Gastrocnemius medialis (tissue), 4 donors: Measurements from ENCODE around the gene RGP1. TPM values are rescaled to one million over a fixed set of nuclear protein-coding genes. Genes with fewer than 3 reads are reported as not detected.
A peak's percentile ranks its signal among the peaks of the same experiment; 100 is the strongest.

ENCODE experiments used
- ATAC-seq, 2 donors: fragments of 150-250 bp; one replicate each; pipeline ENCODE4 v1.9.1; 2016
- DNase-seq, 2 donors: peaks; one replicate each; pipeline ENCODE4 v3.0.0-alpha.2; 2019
- H3K27ac ChIP-seq, 4 donors: fragments of 200-600 bp; sonication (generic); 1 replicate in 1 of 4; 2 replicates in 3 of 4; pipeline ENCODE4 v1.5.1; 2016 to 2018; ENCODE audit warnings: mild to moderate bottlenecking in 2 of 4, moderate library complexity in 1 of 4
- H3K27me3 ChIP-seq, 3 donors: fragments of 200-600 bp; sonication (generic) in 2 of 3; 1 replicate in 1 of 3; 2 replicates in 2 of 3; pipeline versions ENCODE4 v1.5.1 to v1.6.0; 2016 to 2019; ENCODE audit warnings: mild to moderate bottlenecking in 1 of 3, moderate library complexity in 1 of 3
- H3K36me3 ChIP-seq, 2 donors: fragments of 200-600 bp; sonication (generic) in 1 of 2; one replicate each; pipeline ENCODE4 v1.5.1; 2017 to 2018
- H3K4me1 ChIP-seq, 2 donors: fragments of 200-600 bp; sonication (generic) in 1 of 2; one replicate each; pipeline ENCODE4 v1.5.1; 2016 to 2017; ENCODE audit warnings: mild to moderate bottlenecking in 2 of 2
- H3K4me3 ChIP-seq, 4 donors: fragments of 200-600 bp; sonication (generic) in 3 of 4; 1 replicate in 1 of 4; 2 replicates in 3 of 4; pipeline ENCODE4 v1.5.1; 2016 to 2019; ENCODE audit warnings: mild to moderate bottlenecking in 2 of 4
- H3K9me3 ChIP-seq, 3 donors: fragments of 200-600 bp; sonication (generic) in 2 of 3; 1 replicate in 1 of 3; 2 replicates in 2 of 3; pipeline ENCODE4 v1.5.1; 2016 to 2019
- POLR2A ChIP-seq, 2 donors: fragments of 450-650 bp; IDR thresholded peaks; one replicate each; pipeline ENCODE4 v1.6.1; 2017; ENCODE audit warnings: antibody characterized with exemption in 2 of 2, mild to moderate bottlenecking in 2 of 2, moderate library complexity in 2 of 2
- in situ Hi-C, 4 donors: fragments of 200-750 bp; cut with MboI; loops; one replicate each; pipeline versions ENCODE4 v1.15.0 to v1.8.0; 2017; ENCODE audit warnings: low sequenced_read_pairs in 4 of 4
- intact Hi-C: fragments of 100-400 bp; cut with DNase I; formaldehyde crosslinking; loops from one replicate; pipeline ENCODE4 v1.15.1; 2023; ENCODE audit warnings: low total_unique reads
- total RNA-seq, 4 donors: library from RNA; depleted of rRNA; stranded (reverse); fragments of >200 nt; gene quantifications; one replicate each; pipeline versions ENCODE4 v1.1.0 to v1.2.3, GENCODE V29; 2016
- TF ChIP-seq, protein P1 (sequence below), 5 experiments: fragments of 450-650 bp in 3 of 5; fragments of 200-600 bp in 2 of 5; sonication (generic) in 2 of 5; IDR thresholded peaks in 4 of 5; conservative IDR thresholded peaks in 1 of 5; 1 replicate in 4 of 5; 2 replicates in 1 of 5; pipeline ENCODE4 v1.5.1; 2016 to 2019; ENCODE audit warnings: antibody characterized with exemption in 5 of 5, mild to moderate bottlenecking in 3 of 5, moderate library complexity in 3 of 5

Gene RGP1
- total RNA-seq, 4 donors from 2014 or later: 22.0 to 41.1 (median 36.3) TPM

DNA sequence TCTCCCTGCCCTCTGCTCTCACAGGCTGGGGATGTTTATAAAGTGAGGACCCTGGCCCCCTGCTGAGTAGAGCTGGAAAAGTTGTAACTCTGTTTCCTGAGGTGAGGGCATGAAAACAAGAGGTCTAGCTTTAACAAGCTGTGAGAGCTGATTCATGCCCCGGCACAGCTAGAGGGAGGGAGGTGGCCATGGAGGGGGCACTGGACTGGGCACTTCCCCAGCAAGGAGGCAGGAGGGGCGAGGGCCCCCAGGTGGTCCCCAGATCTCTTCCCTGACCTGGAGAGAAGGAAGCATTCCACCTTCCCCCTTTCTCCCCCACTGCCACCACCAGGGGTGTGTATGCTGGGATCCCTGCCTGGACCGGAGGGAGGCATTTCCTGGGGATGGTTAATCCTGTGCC lies 5.2 kb downstream of the RGP1 start, which contains the start of gene MSMP:
TSS of gene MSMP (minus strand) at position 13 of the 400 bp plus-strand sequence. CDS start 147 bp downstream, outside the sequence.
- Histone ChIP-seq H3K27me3 (no peaks in the 10 kb centered on the region), H3K36me3 (peaks cover 2 to 46% of the 10 kb centered on the region in 2 donors), H3K4me1 (peaks cover 28 to 30% of the 10 kb centered on the region in 2 donors), H3K27ac (no peak within 1 kb of the TSS), H3K4me3 (no peak within 1 kb of the TSS), H3K9me3 (no peaks in the 10 kb centered on the region)
- intact Hi-C loops (no loop called here), in situ Hi-C loops (no loop called here)
- TF ChIP-seq, protein P1, sequence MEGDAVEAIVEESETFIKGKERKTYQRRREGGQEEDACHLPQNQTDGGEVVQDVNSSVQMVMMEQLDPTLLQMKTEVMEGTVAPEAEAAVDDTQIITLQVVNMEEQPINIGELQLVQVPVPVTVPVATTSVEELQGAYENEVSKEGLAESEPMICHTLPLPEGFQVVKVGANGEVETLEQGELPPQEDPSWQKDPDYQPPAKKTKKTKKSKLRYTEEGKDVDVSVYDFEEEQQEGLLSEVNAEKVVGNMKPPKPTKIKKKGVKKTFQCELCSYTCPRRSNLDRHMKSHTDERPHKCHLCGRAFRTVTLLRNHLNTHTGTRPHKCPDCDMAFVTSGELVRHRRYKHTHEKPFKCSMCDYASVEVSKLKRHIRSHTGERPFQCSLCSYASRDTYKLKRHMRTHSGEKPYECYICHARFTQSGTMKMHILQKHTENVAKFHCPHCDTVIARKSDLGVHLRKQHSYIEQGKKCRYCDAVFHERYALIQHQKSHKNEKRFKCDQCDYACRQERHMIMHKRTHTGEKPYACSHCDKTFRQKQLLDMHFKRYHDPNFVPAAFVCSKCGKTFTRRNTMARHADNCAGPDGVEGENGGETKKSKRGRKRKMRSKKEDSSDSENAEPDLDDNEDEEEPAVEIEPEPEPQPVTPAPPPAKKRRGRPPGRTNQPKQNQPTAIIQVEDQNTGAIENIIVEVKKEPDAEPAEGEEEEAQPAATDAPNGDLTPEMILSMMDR (IDR thresholded peaks at IDR 0.05 in 4 of 5, conservative IDR thresholded peaks at IDR 0.05 in 1 of 5): no peak
- TF ChIP-seq POLR2A (IDR thresholded peaks at IDR 0.05): no peak
- DNase-seq (no peak), ATAC-seq (no peak)

- no peak overlapping the region for H3K4me3 ChIP-seq
- TF ChIP-seq, protein P1 (IDR thresholded peaks at IDR 0.05 in 4 of 5, conservative IDR thresholded peaks at IDR 0.05 in 1 of 5): no peak
- no peak for TF ChIP-seq POLR2A (IDR thresholded peaks at IDR 0.05)
- H3K4me1 ChIP-seq: peaks cover 25 to 28% of the 10 kb centered on the region in 2 donors
- H3K27ac ChIP-seq: no peak overlapping the region
- in situ Hi-C loops (no loop called here), intact Hi-C loops (no loop called here)
- peaks cover 2 to 46% of the 10 kb centered on the region in 2 donors for H3K36me3 ChIP-seq
- DNase-seq (no peak), ATAC-seq (no peak)
- H3K9me3 ChIP-seq: no peaks in the 10 kb centered on the region
- H3K27me3 ChIP-seq: no peaks in the 10 kb centered on the region
Measured at GRCh38 chr9:35755071-35755470, 6.0 kb downstream of the RGP1 start.

GRCh38 chr9:35756275-35757225 lies 7.5 kb downstream of the RGP1 start:
- intact Hi-C loops: no loop called here
- peak; percentile 68 to 70 for ATAC-seq

DNA sequence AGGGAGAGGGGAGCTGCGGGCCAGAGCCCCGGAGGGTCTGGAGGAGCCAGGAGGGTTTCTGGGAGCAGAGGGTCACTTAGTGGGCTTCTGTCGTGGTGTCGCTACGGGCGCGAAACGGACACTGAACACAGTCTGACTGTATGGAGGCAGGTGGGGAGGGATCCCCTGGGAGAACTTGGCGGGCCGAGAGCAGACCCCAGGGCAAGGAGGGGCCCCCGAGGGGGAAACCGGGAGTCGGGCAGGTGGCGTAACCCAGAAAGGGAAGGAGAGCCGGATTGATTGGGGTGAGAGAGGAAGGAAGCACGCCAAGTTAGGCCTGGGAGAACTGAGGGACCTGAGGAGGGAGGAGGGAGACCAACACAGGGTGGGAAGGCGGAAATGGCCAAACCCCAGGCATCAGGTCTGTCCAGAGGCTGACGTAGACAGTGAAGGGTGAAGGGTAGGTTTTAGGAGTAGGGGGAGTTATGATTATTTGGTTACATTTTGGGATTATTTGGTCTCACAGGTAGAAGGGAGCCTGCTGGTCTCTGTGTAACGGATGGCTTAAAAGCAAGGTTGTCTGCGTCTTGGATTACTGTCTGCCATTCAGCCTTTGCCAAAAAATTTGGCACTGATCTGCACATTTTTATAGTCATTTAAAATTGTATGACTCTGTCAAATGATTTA lies 8.3 kb downstream of the RGP1 start:
- Histone ChIP-seq H3K4me3 (peak overlapping the region; percentile 62 to 76 (median 68)), H3K27me3 (no peaks in the 10 kb centered on the region), H3K36me3 (peaks cover 2 to 27% of the 10 kb centered on the region in 2 donors), H3K27ac (peak overlapping the region; percentile 81 to 95 (median 83)), H3K4me1 (peaks cover 19 to 21% of the 10 kb centered on the region in 2 donors), H3K9me3 (no peaks in the 10 kb centered on the region)
- TF ChIP-seq, protein P1 (IDR thresholded peaks at IDR 0.05 in 4 of 5, conservative IDR thresholded peaks at IDR 0.05 in 1 of 5): no peak
- TF ChIP-seq POLR2A (IDR thresholded peaks at IDR 0.05): peak; percentile 23 to 49
- ATAC-seq (peak; percentile 37 to 48), DNase-seq (no peak)
- intact Hi-C loops (no loop called here), in situ Hi-C loops (no loop called here)

More at GRCh38 chr9:35756275-35757225, 7.5 kb downstream of the RGP1 start:
- no peak for TF ChIP-seq POLR2A (IDR thresholded peaks at IDR 0.05)
- TF ChIP-seq, protein P1 (IDR thresholded peaks at IDR 0.05 in 4 of 5, conservative IDR thresholded peaks at IDR 0.05 in 1 of 5): peak in 3 of 5 experiments; percentile 42 to 66 (median 47)
- peak overlapping the region; percentile 62 to 76 (median 68) for H3K4me3 ChIP-seq
- peak overlapping the region; percentile 81 to 95 (median 83) for H3K27ac ChIP-seq
- H3K36me3 ChIP-seq: peaks cover 2 to 35% of the 10 kb centered on the region in 2 donors
- DNase-seq: peak in 1 of 2 donors; percentile 49
- no peaks in the 10 kb centered on the region for H3K9me3 ChIP-seq
- in situ Hi-C loops: no loop called here
- H3K4me1 ChIP-seq: peaks cover 19 to 21% of the 10 kb centered on the region in 2 donors
- no peaks in the 10 kb centered on the region for H3K27me3 ChIP-seq
